ENCODE measurements around the gene SPATA13. TPM values are rescaled to one million over a fixed set of nuclear protein-coding genes. Genes with fewer than 3 reads are reported as not detected.
"Not testable (repeated sequence)": the region's sequence is repeated elsewhere in the genome, so short reads cannot be mapped to it uniquely, and the experiment has no call there.

SPATA13 gene
- total RNA-seq, 1 experiment from 2014 or later: 22.1 TPM

DNA sequence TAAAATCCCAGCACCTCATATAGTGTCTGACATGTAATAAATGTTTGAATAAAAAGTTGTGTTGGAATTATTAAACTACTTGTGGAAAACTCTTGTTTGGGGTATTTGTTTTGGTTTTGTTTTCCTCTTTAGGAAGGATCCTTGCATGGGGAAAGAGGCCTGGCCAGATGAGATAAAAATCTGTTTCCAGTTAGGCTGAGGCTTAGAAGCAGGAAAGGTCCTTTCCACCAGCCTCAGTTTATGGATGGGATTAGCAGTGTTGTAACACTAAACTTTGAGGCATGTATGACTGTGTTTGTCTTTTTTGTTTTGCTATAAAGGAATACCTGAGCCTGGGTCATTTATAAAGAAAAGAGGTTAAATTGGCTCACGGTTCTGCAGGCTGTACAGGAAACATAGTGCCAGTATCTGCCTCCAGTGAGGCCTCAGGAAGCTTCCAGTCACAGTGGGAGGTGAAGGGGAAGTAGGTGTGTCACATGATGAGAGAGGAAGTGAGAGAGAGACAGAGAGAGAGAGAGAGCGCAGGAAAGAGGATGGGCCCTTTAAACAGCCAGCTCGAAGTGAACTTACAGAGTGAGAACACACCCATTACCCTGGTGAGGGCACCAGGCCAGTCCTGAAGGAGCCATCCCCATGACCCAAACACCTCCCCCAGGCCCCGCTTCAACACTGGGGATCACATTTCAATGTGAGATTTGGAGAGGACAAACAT is 21.6 kb downstream of the SPATA13 start:
- no peak for DNase-seq (ENCODE audit: low read depth, low spot score)
- in situ Hi-C loops (cut with HindIII; ENCODE audit: low pct_unique_long_range_greater_than_20kb, low sequenced_read_pairs): no loop called here

DNA sequence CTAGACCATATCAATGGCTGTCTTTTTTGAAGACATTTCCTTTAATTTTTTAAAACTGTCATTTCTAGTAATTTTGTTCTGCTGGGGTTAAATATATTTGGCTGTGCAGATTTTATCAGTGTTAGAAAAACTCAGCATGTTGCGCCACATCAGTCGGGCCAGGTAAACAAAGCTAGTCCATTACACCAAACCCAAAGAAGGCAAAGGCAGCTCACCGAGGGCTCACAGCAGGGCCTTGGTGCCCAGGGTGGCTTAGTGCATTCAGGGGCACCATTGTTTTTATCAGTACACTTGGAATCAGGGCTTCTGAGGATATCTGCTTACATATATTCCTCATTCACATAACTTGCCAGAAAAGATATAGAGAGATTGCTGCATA is 22.2 kb downstream of the SPATA13 start:
- in situ Hi-C loops (cut with HindIII; ENCODE audit: low pct_unique_long_range_greater_than_20kb, low sequenced_read_pairs): no loop called here
- DNase-seq (ENCODE audit: low read depth, low spot score): no peak

DNA sequence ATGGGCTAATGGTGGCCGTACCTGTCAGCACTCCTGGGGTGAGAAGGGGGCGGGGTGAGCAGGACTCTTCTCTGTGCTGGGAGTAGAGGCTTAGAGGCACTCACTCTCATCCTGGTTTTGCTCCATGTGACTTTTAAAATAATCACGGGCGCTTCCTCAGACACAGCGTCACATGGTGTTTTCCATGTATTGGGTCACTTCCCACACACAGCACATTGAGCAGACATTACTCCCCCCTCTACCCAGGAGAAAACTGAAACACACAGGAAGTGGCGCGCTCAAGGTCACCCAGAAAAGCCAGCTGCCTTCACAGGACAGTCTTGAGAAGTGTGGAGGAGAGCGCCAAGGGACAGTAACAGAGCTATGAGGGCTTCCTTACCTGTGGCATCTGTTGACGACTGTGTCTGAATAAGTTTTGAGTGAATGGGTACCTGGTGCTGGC is 23.2 kb downstream of the SPATA13 start:
- DNase-seq (ENCODE audit: low read depth, low spot score): no peak
- in situ Hi-C loops (cut with HindIII; ENCODE audit: low pct_unique_long_range_greater_than_20kb, low sequenced_read_pairs): no loop called here

DNA sequence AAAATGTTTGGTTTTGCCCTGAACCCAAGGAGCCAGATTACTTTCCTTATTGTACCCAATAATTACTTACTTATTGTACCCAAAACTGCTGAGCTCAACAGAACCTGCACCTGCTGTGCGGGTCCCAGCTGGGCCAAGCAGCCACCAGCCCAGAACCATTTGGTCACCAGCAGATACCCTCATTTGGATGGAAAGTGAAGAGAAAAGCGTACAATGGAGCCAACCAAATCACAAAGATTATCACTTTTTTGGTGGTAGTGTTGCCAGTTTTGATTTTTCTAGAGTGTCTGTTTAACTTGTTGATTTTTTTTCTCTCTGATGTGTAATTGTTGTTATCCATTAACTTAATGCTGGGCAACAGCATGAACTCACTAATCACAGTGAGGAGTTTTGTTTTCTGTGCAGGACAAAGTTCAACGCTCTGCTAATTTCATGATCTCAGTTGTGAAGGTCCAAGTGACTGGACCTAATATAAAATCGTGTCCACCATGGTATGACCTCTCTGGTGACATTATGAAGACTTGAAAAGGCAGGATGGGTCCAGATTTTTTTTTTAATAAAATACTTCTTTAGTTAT is 23.8 kb downstream of the SPATA13 start:
- in situ Hi-C loops (cut with HindIII; ENCODE audit: low pct_unique_long_range_greater_than_20kb, low sequenced_read_pairs): no loop called here
- no peak for DNase-seq (ENCODE audit: low read depth, low spot score)

DNA sequence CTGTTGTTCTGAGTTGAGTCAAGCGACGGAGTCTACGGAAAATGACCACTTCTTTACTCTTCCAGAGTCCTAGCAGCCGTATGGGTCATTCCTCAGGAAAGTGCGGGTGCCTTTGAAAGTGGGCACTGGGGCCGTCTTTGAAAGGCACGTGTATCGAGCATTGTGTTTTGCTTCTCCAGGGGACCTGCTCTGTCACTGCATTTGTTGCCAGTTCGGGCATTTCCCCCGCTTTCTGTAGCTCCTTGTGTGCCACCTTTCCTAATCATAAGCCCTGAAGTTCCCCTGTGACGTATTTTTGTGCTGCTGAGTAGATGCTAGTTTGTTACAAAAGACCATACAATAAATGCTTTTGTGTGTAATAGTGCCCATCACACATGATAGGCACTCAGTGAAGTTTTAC is 24.4 kb downstream of the SPATA13 start:
- peak; percentile 49 for DNase-seq (ENCODE audit: low read depth, low spot score)
- in situ Hi-C loops (cut with HindIII; ENCODE audit: low pct_unique_long_range_greater_than_20kb, low sequenced_read_pairs): no loop called here

DNA sequence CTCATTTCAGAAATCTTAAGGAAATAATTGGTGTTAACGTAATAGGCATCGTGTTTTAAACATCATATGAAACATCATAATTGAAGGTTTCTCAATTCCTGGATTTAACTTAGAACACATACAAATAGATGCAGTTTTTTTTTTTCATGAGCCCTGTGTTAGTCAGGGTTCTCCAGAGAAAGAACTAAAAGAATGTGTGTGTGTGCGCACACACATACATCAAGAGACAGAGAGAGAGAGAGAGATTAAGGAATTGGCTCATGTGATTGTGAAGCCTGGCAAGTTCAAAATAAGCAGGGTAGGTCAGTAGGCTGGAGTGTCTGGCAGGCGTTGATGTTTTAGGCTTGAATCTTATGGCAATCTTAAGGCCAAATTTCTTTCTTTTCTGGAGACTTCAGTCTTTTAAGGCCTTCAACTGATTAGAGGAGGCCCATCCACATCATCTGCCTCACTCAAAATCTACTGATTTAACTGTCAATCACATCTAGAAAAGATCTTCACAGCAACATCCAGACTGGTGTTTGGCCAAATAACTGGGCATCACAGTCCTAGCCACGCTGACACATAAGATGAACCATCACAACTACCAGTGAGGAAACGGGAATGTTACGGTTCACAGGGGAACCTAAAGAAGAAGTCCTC is 25.2 kb downstream of the SPATA13 start:
- no peak for DNase-seq (ENCODE audit: low read depth, low spot score)
- in situ Hi-C loops (cut with HindIII; ENCODE audit: low pct_unique_long_range_greater_than_20kb, low sequenced_read_pairs): no loop called here

DNA sequence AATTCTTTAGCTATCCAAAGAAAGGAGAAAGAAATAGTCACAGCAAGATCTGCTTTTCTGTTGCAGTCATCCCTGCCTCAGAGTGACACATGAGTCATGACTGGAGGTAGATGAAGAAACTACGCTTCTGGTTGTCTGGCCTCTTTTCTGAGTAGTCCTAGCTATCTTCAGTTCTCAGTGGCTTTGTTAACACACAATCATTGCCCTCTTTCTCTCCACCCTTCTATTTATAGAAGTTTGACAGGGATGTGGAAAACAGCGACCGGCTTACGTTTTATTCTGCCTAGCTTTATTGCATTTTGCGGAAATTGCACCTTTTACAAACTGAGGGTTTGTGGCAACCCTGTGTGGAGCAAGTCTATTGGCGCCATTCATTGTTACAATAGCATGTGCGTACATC is 26.7 kb downstream of the SPATA13 start:
- DNase-seq (ENCODE audit: low read depth, low spot score): no peak
- in situ Hi-C loops (cut with HindIII; ENCODE audit: low pct_unique_long_range_greater_than_20kb, low sequenced_read_pairs): no loop called here

DNA sequence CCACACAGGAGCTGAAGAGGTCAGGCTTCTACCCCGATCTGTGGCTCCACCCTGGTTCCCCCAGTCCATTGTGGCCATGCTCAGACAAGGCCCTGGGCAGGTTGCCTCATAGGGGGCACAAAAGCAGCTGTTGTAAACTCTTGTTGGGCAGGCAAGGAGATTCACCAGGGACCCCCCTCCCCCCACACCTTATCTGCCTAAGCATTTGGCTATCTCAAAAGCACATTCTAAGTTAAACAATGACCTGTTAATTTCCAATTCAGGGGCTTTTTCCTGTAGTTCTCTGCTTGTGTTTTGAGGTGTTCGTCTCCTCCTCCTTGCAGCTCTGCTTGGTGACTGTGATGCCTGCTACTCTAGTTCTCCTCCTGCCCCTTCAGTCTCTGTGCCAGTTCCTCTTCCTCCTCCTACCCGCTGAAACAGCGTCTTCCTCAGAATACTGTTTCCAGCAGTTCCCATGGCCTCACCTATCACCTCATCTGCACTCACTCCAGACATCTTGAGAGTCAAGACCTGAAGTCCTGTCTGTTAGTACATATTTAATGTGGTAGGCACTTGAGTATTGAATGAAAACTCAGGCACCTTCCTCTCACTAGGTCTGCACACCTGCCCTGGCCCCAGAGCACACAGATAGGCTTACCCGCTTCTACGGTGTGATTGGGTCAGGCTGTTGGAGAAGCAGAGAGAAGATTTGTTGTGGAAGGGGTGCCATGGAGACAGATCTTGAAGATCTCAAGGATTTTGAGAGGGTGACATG is 31.7 kb downstream of the SPATA13 start:
- in situ Hi-C loops (cut with HindIII; ENCODE audit: low pct_unique_long_range_greater_than_20kb, low sequenced_read_pairs): no loop called here
- no peak for DNase-seq (ENCODE audit: low read depth, low spot score)

DNA sequence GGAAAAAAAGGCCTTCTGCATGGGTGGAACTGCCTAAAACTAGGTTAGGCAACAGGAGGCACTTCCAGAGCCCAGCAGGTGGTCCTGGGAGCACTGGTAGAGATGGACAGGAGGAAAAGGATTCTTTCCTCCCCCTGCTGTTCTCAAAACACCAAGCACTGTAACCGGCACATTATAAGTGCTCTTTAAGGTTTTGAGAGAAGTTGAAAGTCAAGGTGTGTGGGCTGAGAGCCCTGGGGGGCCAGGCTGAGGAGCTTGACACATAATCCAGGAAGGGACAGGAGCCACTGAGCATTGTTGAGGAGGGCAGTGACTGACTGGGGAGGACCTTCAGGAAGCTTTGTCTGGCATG is 32.3 kb downstream of the SPATA13 start:
- in situ Hi-C loops (cut with HindIII; ENCODE audit: low pct_unique_long_range_greater_than_20kb, low sequenced_read_pairs): no loop called here
- DNase-seq (ENCODE audit: low read depth, low spot score): no peak

DNA sequence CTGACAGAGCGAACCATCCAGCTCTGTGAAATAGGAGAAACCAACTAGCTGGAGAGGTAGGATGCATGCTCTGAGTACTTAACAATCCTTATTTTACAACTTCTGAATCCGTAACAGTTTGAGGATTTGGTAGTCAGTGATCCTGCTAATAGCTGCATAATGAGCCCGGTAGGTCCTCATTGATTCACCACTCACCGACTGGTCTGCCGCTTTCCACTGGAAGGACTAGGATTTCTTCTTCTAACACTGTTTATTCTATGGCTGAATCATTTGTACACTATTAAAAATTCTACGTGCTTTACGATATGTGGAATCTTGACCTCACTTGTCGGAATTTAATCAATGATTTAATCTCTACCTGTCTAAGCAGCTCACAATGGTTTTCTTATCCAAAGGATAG is 33.9 kb downstream of the SPATA13 start:
- DNase-seq (ENCODE audit: low read depth, low spot score): no peak
- in situ Hi-C loops (cut with HindIII; ENCODE audit: low pct_unique_long_range_greater_than_20kb, low sequenced_read_pairs): no loop called here

DNA sequence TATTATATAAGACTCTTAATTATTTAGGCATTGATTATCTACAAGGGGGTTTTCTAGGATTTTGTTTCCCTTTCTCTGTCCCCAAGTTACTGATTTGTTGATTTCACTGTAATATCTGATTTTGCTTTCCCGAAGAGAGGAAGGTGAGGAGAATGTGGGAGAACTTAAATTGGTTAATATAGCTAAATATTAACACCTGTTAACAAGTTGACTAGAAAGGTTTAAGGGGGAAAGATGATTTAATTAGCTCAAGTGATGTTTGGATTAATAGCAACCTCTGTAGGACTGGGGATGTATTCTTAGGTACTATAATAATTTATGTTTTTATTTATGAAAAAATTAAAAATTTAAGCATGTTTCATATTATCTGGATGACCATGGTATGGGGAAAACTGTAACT is 35.1 kb downstream of the SPATA13 start:
- in situ Hi-C loops (cut with HindIII; ENCODE audit: low pct_unique_long_range_greater_than_20kb, low sequenced_read_pairs): no loop called here
- no peak for DNase-seq (ENCODE audit: low read depth, low spot score)

DNA sequence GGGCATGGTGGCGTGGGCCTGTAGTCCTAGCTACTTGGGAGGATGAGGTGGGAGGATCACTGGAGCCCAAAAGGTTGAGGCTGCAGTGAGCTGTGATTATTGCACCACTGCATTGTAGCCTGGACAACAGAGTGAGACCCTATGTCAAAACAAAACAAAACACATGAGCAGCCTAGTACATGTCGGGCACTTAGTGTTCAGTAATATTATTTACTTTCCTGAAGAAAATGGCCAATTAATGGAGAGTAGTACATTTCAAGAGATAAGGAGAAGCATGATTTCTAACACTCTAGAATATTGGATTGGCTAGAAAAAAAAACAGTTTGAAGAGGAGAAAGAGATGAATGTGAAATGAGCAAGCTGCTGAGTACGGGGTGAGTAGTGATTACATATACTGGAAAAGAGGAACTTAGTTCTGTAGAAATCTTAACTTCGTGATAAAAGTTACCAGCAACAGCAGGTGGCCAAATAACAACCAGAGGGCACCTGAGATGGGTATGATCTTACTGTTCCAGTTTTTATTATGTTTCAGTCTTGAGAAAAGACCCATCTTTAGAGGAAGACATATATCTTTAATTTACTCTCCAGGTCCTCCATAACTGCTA is 36.2 kb downstream of the SPATA13 start:
- in situ Hi-C loops (cut with HindIII; ENCODE audit: low pct_unique_long_range_greater_than_20kb, low sequenced_read_pairs): no loop called here
- no peak for DNase-seq (ENCODE audit: low read depth, low spot score)

DNA sequence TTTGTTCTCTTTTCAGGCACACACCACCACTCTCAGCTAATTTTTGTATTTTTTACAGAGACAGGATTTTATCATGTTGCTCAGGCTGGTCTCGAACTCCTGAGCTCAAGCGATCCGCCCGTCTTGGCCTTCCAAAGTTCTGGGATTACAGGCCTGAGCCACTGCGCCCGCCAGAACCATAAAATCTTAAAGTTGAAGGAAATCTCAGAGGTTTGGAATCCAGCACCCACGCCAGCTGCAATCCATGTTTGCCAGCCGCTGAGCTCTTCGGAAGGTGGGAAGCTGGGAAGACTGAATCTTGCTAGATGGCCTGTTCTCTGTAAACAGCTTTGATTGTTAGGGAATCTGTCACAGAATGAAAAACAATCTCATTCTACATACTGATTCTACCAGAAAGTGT is 38.5 kb downstream of the SPATA13 start:
- DNase-seq (ENCODE audit: low read depth, low spot score): no peak
- in situ Hi-C loops (cut with HindIII; ENCODE audit: low pct_unique_long_range_greater_than_20kb, low sequenced_read_pairs): no loop called here

DNA sequence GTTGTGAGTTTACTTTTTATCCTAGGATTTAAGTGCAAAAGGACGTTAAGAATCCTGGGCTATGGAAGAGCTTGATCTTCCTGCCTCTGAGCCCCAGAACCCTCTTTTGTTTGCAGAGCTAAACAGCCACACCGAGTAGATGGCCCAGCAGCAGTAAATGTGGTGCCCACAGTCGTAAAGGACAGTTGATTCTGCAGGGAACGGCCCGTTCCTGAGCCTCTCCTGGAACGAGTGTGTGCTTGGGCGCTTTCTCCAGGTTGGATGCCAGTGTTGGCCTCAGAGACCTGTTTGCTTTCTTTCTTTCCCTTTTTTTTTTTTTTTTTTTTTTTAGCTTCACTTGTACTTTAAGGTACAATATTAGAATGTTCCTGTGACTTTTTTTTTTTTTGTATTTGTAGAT is 41.7 kb downstream of the SPATA13 start:
- DNase-seq (ENCODE audit: low read depth, low spot score): no peak
- in situ Hi-C loops (cut with HindIII; ENCODE audit: low pct_unique_long_range_greater_than_20kb, low sequenced_read_pairs): no loop called here

DNA sequence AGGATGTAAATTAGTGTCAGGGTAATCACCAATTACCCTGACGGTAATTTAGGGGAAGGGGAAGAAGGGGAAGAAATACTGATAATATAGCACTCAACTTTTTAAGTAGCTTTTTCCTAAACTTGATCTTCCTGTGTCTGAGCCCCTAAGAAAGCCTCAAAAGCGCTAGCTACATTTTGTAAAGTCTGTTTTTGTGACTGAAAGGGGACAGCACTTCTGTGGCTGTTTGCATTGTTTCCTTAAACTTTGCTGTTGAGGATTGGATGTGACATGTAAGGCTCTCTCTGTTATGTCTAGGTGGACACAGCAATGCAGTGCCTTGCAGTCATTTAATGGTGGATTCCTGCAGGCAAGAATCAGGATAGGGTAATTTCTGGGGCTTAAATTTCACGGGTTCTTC is 42.8 kb downstream of the SPATA13 start:
- in situ Hi-C loops (cut with HindIII; ENCODE audit: low pct_unique_long_range_greater_than_20kb, low sequenced_read_pairs): no loop called here
- DNase-seq (ENCODE audit: low read depth, low spot score): no peak

DNA sequence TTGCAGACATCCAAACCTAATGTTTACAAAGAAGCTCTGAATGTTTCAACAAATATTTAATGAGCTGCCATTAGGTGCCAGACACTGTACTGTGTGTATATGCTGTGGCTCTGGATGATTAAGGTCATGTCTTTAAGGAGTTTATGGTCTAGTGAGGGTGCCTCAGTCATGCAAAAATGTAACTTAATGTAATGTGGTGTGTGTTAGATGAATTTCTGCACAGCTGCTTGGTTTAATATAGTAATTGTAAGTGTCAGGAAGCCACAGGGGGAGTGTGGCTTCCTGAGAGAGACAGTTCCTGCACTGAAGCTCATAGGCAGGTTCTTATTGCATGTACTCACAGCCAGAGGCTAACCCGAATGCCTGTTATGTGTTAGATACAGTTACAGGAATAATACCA is 43.3 kb downstream of the SPATA13 start:
- in situ Hi-C loops (cut with HindIII; ENCODE audit: low pct_unique_long_range_greater_than_20kb, low sequenced_read_pairs): no loop called here
- DNase-seq (ENCODE audit: low read depth, low spot score): no peak

DNA sequence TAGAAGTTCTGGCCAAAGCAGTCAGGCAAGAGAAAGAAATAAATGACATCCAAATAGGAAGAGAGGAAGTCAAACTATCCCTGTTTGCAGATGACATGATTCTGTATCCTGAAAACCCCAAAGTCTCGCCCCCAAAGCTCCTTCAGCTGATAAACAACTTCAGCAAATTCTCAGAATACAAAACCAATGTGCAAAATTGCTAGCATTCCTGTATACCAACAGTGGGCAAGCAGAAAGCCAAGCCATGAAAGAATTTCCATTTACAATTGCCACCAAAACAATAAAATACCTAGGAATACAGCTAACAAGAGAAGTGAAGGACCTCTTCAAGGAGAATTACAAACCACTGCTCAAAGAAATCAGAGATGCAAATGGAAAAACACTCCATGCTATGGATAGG is 44.6 kb downstream of the SPATA13 start:
- DNase-seq (ENCODE audit: low read depth, low spot score); in situ Hi-C loops (cut with HindIII; ENCODE audit: low pct_unique_long_range_greater_than_20kb, low sequenced_read_pairs): not testable (repeated sequence)

All from SK-MEL-5 (cell line).